SU-DHL-6 (cell line): Measurements from ENCODE around the gene POFUT2.

Source experiments
- H2AFZ ChIP-seq: fragments of 200-600 bp; sonication (generic); 2 replicates; pipeline ENCODE4 v1.6.1; 2014; ENCODE audit warnings: low read depth, mild to moderate bottlenecking, moderate library complexity, mixed read lengths, antibody characterized with exemption, low read length; ENCODE audit not compliant: severe bottlenecking
- H3F3A ChIP-seq: fragments of 200-600 bp; shearing (Covaris generic); 2 replicates; pipeline ENCODE4 v1.6.0; 2016; ENCODE audit warnings: antibody characterized with exemption, mild to moderate bottlenecking; ENCODE audit not compliant: insufficient read depth
- H3K27ac ChIP-seq: fragments of 200-600 bp; sonication (generic); 2 replicates; pipeline ENCODE4 v1.5.1; 2016; ENCODE audit warnings: low read depth, mild to moderate bottlenecking, low read length, moderate library complexity, mixed read lengths
- H3K27me3 ChIP-seq: fragments of 200-600 bp; sonication (generic), shearing (Covaris generic); 2 replicates; pipeline ENCODE4 v1.6.0; 2014; ENCODE audit warnings: mild to moderate bottlenecking, low read length
- H3K36me3 ChIP-seq: fragments of 200-600 bp; sonication (generic); 2 replicates; pipeline ENCODE4 v1.6.1; 2014; ENCODE audit warnings: mild to moderate bottlenecking, low read length, mixed read lengths
- H3K4me2 ChIP-seq: fragments of 300-600, 200-600 bp; shearing (Covaris generic), sonication (generic); 2 replicates; pipeline ENCODE4 v1.6.0; 2014; ENCODE audit warnings: low read length, low read depth, mild to moderate bottlenecking; ENCODE audit not compliant: poor library complexity, severe bottlenecking
- H3K4me3 ChIP-seq: fragments of 200-600 bp; sonication (generic); 2 replicates; pipeline ENCODE4 v1.5.1; 2014; ENCODE audit warnings: antibody characterized with exemption, low read length, mild to moderate bottlenecking, mixed read lengths; ENCODE audit not compliant: insufficient read depth, poor library complexity, severe bottlenecking
- H3K79me2 ChIP-seq: fragments of 200-600 bp; sonication (generic); 2 replicates; pipeline ENCODE4 v1.6.1; 2014; ENCODE audit warnings: mild to moderate bottlenecking, low read length, moderate library complexity; ENCODE audit not compliant: insufficient read depth
- H3K9ac ChIP-seq: fragments of 200-600 bp; sonication (generic); 2 replicates; pipeline ENCODE4 v1.7.0; 2014; ENCODE audit warnings: mild to moderate bottlenecking, low read length
- H3K9me2 ChIP-seq: fragments of 200-600 bp; sonication (generic); replicated peaks from 2 replicates; pipeline ENCODE4 v1.6.1; 2014; ENCODE audit warnings: low read length; ENCODE audit not compliant: insufficient read depth
- H3K9me3 ChIP-seq: fragments of 200-600 bp; sonication (generic); 2 replicates; pipeline ENCODE4 v1.6.1; 2014; ENCODE audit warnings: low read length, mixed read lengths; ENCODE audit not compliant: insufficient read depth
- H4K20me1 ChIP-seq: fragments of 200-600 bp; sonication (generic); 2 replicates; pipeline ENCODE4 v1.6.1; 2014; ENCODE audit warnings: low read depth, mild to moderate bottlenecking, antibody characterized with exemption, low read length, moderate library complexity, mixed read lengths
- CTCF ChIP-seq: fragments of 200-600 bp; sonication (generic); IDR thresholded peaks from one replicate; pipeline ENCODE4 v1.5.1; 2017; ENCODE audit warnings: antibody characterized with exemption, mild to moderate bottlenecking, low read length, moderate library complexity; ENCODE audit not compliant: insufficient read depth, poor library complexity, severe bottlenecking
- EZH2phosphoT487 ChIP-seq: fragments of 200-600 bp; sonication (generic), shearing (Covaris generic); conservative IDR thresholded peaks from 2 replicates; pipeline ENCODE4 v1.6.1; 2018; ENCODE audit warnings: mild to moderate bottlenecking, antibody characterized with exemption, low read length, moderate library complexity, mixed read lengths

The POFUT2 gene

GRCh38 chr21:45290948-45291612 is 3.4 kb upstream of the POFUT2 start:
- H3F3A ChIP-seq: no peaks in the 10 kb centered on the region

GRCh38 chr21:45289655-45290515 is 2.2 kb upstream of the POFUT2 start:
- Histone ChIP-seq H3K9me2 (no peaks in the 10 kb centered on the region), H2AFZ (no peak overlapping the region), H3K9ac (no peak overlapping the region), H3K9me3 (no peaks in the 10 kb centered on the region), H3K79me2 (no peaks in the 10 kb centered on the region), H3K4me2 (no peak overlapping the region), H3K36me3 (no peaks in the 10 kb centered on the region), H3K27ac (no peak overlapping the region), H3K27me3 (no peaks in the 10 kb centered on the region), H3K4me3 (no peak overlapping the region), H3F3A (no peaks in the 10 kb centered on the region), H4K20me1 (no peaks in the 10 kb centered on the region)
- TF ChIP-seq CTCF (no peak), EZH2phosphoT487 (no peak)

More at GRCh38 chr21:45290948-45291612, 3.4 kb upstream of the POFUT2 start:
- H3K79me2 ChIP-seq: no peaks in the 10 kb centered on the region
- no peak overlapping the region for H3K27ac ChIP-seq
- no peak overlapping the region for H3K4me3 ChIP-seq
- H2AFZ ChIP-seq: no peak overlapping the region
- H3K4me2 ChIP-seq: no peak overlapping the region
- no peak for TF ChIP-seq EZH2phosphoT487
- no peak for TF ChIP-seq CTCF
- H3K9me3 ChIP-seq: no peaks in the 10 kb centered on the region
- H3K36me3 ChIP-seq: no peaks in the 10 kb centered on the region
- no peaks in the 10 kb centered on the region for H3K9me2 ChIP-seq
- H4K20me1 ChIP-seq: no peaks in the 10 kb centered on the region
- H3K9ac ChIP-seq: no peak overlapping the region
- no peaks in the 10 kb centered on the region for H3K27me3 ChIP-seq

- Histone ChIP-seq H3F3A (no peaks in the 10 kb centered on the region), H2AFZ (no peak overlapping the region), H3K4me2 (no peak overlapping the region), H3K27ac (no peak overlapping the region), H3K9me2 (no peaks in the 10 kb centered on the region), H3K27me3 (no peaks in the 10 kb centered on the region), H4K20me1 (no peaks in the 10 kb centered on the region), H3K9me3 (no peaks in the 10 kb centered on the region), H3K79me2 (no peaks in the 10 kb centered on the region), H3K36me3 (no peaks in the 10 kb centered on the region), H3K4me3 (no peak overlapping the region), H3K9ac (no peak overlapping the region)
- no peak for TF ChIP-seq EZH2phosphoT487
- TF ChIP-seq CTCF: no peak
Measured at GRCh38 chr21:45289134-45289533, 1.4 kb upstream of the POFUT2 start.
